HEK293 (cell line): ENCODE measurements around the gene NOXRED1.

ENCODE experiments used
- CTCF ChIA-PET: fragments of 350-600 bp; formaldehyde crosslinking; extraction: SDS; loops from one replicate; lab custom pipeline; 2021; ENCODE audit warnings: antibody characterized with exemption; lab: Yijun Ruan, JAX
- POLR2A ChIA-PET: fragments of 300-600 bp; formaldehyde crosslinking; extraction: SDS; loops from one replicate; lab custom pipeline; 2020; ENCODE audit warnings: antibody characterized with exemption, inconsistent platforms; lab: Yijun Ruan, JAX
- H3K27ac ChIP-seq: fragments of 200-500 bp; sonication (Bioruptor generic); 2 replicates; pipeline ENCODE4 v1.5.1; 2014; ENCODE audit warnings: low read depth, low read length, control low read depth, inconsistent platforms; ENCODE audit errors: extremely low read depth
- H3K36me3 ChIP-seq, 2 experiments: fragments of 200-500 bp in 1 of 2; sonication (Bioruptor generic) in 1 of 2; 1 replicate in 1 of 2; 2 replicates in 1 of 2; pipeline ENCODE4 v1.5.1; 2014 to 2017; ENCODE audit warnings: inconsistent platforms in 2 of 2, low read length in 2 of 2; ENCODE audit not compliant: control insufficient read depth in 2 of 2, insufficient read depth in 1 of 2
- H3K4me1 ChIP-seq: fragments of 200-500 bp; sonication (Bioruptor generic); 2 replicates; pipeline ENCODE4 v1.5.1; 2014; ENCODE audit warnings: mild to moderate bottlenecking, low read length, inconsistent platforms; ENCODE audit not compliant: control insufficient read depth, insufficient read depth
- H3K4me3 ChIP-seq: 2 replicates; pipeline ENCODE4 v1.5.1; 2011; ENCODE audit warnings: low read depth, mild to moderate bottlenecking, control low read depth, low read length, moderate library complexity
- H3K9me3 ChIP-seq: fragments of 200-500 bp; sonication (Bioruptor generic); 2 replicates; pipeline ENCODE4 v1.5.1; 2014; ENCODE audit warnings: low read depth, low read length, inconsistent platforms; ENCODE audit not compliant: control insufficient read depth, insufficient read depth
- PRDM1 ChIP-seq: fragments of 450-650 bp; formaldehyde crosslinking; IDR thresholded peaks from 2 replicates; pipeline ENCODE4; 2016; ENCODE audit warnings: missing biosample characterization, missing genetic modification characterization
- ZBTB20 ChIP-seq: fragments of 450-650 bp; formaldehyde crosslinking; IDR thresholded peaks from 2 replicates; pipeline ENCODE4 v1.5.1; 2016; ENCODE audit warnings: missing biosample characterization, missing genetic modification characterization
- ZNF214 ChIP-seq: fragments of 450-650 bp; formaldehyde crosslinking; IDR thresholded peaks from 2 replicates; pipeline ENCODE4 v1.5.1; 2017; ENCODE audit warnings: missing biosample characterization, mild to moderate bottlenecking, missing genetic modification characterization, borderline replicate concordance
- ZNF266 ChIP-seq: fragments of 450-650 bp; formaldehyde crosslinking; IDR thresholded peaks from 2 replicates; pipeline ENCODE4 v1.5.1; 2016; ENCODE audit warnings: missing biosample characterization, missing genetic modification characterization, low read depth
- ZNF341 ChIP-seq: fragments of 450-650 bp; formaldehyde crosslinking; IDR thresholded peaks from 2 replicates; pipeline ENCODE4; 2016; ENCODE audit warnings: low read depth, missing biosample characterization, missing genetic modification characterization
- ZNF394 ChIP-seq: fragments of 450-650 bp; formaldehyde crosslinking; IDR thresholded peaks from 2 replicates; pipeline ENCODE4 v1.5.1; 2016; ENCODE audit warnings: missing biosample characterization, missing genetic modification characterization, mild to moderate bottlenecking, moderate library complexity, borderline replicate concordance
- ZNF416 ChIP-seq: fragments of 450-650 bp; formaldehyde crosslinking; IDR thresholded peaks from 2 replicates; pipeline ENCODE4 v1.5.1; 2016; ENCODE audit warnings: missing biosample characterization, missing genetic modification characterization
- ZNF488 ChIP-seq: fragments of 450-650 bp; formaldehyde crosslinking; IDR thresholded peaks from 2 replicates; pipeline ENCODE4 v1.5.1; 2016; ENCODE audit warnings: missing biosample characterization, missing genetic modification characterization
- ZNF658 ChIP-seq: fragments of 450-650 bp; formaldehyde crosslinking; IDR thresholded peaks from 2 replicates; pipeline ENCODE4; 2016; ENCODE audit warnings: missing biosample characterization, missing genetic modification characterization
- ZNF677 ChIP-seq: fragments of 450-650 bp; IDR thresholded peaks from 2 replicates; pipeline ENCODE4 v1.5.0; 2018; ENCODE audit warnings: missing biosample characterization, mild to moderate bottlenecking, missing genetic modification characterization, moderate library complexity
- ZNF76 ChIP-seq: fragments of 450-650 bp; formaldehyde crosslinking; IDR thresholded peaks from 2 replicates; pipeline ENCODE4; 2016; ENCODE audit warnings: low read depth, missing biosample characterization, missing genetic modification characterization, borderline replicate concordance
- ZNF837 ChIP-seq: fragments of 450-650 bp; formaldehyde crosslinking; IDR thresholded peaks from 2 replicates; pipeline ENCODE4 v1.5.1; 2016; ENCODE audit warnings: missing biosample characterization, missing genetic modification characterization
- ZSCAN23 ChIP-seq: fragments of 450-650 bp; formaldehyde crosslinking; IDR thresholded peaks from 2 replicates; pipeline ENCODE4 v1.5.1; 2016; ENCODE audit warnings: missing biosample characterization, missing genetic modification characterization
- TF ChIP-seq, protein P1 (sequence below): fragments of 450-650 bp; formaldehyde crosslinking; IDR thresholded peaks from 2 replicates; pipeline ENCODE4 v1.5.1; 2017; ENCODE audit warnings: missing biosample characterization, missing genetic modification characterization
- TF ChIP-seq, protein P2 (sequence below): fragments of 450-650 bp; formaldehyde crosslinking; IDR thresholded peaks from 2 replicates; pipeline ENCODE4 v1.5.1; 2017; ENCODE audit warnings: missing biosample characterization, missing genetic modification characterization

The NOXRED1 gene

DNA sequence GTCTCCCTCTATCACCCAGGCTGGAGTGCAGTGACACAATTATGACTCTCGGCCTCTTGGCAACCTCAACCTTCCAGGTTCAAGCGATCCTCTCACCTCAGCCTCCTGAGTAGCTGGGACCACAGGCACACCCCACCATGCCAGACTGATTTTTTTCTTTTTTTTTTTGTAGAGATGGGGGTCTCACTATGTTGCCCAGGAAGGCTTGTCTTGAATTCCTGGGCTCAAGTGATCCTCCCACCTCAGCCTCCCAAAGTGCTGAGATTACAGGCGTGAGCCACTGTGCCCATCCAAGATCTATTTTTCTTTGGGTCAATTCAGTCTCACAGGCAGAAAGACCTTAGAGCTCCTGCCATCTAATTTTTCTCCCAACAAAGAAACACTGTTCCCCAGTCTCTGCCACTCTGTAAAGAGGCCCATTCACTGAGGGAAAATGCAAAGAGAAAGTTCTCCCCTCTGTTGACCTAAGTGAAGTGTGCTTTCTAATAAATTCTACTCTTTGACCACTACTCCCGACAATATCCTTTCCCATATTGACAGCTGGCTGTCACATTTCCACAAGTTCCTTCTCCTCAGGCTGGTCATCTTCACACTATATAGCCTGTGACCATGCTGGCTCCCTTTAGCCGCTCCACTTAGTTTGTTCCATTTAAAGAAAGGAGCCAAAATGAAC lies 69.7 kb downstream of the NOXRED1 start:
- POLR2A ChIA-PET = interaction anchor here (0.7 kb wide), 1 partner anchor 33 kb away, joined by 3 read pairs; the partner anchor contains the start of genes GSTZ1 and POMT2
- Histone ChIP-seq H3K4me3 (no peak overlapping the region), H3K36me3 (peaks cover 3 to 8% of the 10 kb centered on the region in 2 experiments; a peak in 2 of 3 replicates)
- no peak for TF ChIP-seq ZNF214 (tag by site-specific recombination)
- no peak for TF ChIP-seq ZNF266 (tag by site-specific recombination)
- no peak for TF ChIP-seq ZNF658 (tag by site-specific recombination)
- TF ChIP-seq PRDM1 = peak; percentile 63; the same call in 1 of the 2 replicates
- TF ChIP-seq ZNF677 = no peak
- no peak for TF ChIP-seq ZNF416
- TF ChIP-seq, all 188 proteins: peak for 1
- no peaks in the 10 kb centered on the region for H3K4me1 ChIP-seq
- H3K9me3 ChIP-seq = no peaks in the 10 kb centered on the region
- H3K27ac ChIP-seq = no peak overlapping the region
- CTCF ChIA-PET = interaction anchor here (0.6 to 0.8 kb wide), 2 partner anchors 38 to 56 kb away, joined by 3 to 5 read pairs; no protein-coding TSS in a partner anchor

GRCh38 chr14:77347751-77348150 lies 75.6 kb downstream of the NOXRED1 start:
- CTCF ChIA-PET = interaction anchor here (1.6 kb wide), 1 partner anchor 29 kb away, joined by 4 read pairs; the partner anchor contains the start of genes SAMD15 and TMED8
- no peak for TF ChIP-seq ZNF266 (tag by site-specific recombination)
- no peak for TF ChIP-seq ZNF341 (tag by site-specific recombination)
- TF ChIP-seq ZNF394 (tag by site-specific recombination) = no peak
- TF ChIP-seq ZNF488 = no peak
- TF ChIP-seq ZNF837 (tag by site-specific recombination) = no peak
- TF ChIP-seq, all 188 proteins: peak for 0
- POLR2A ChIA-PET = no interaction called here

GRCh38 chr14:77346495-77346894 lies 76.8 kb downstream of the NOXRED1 start:
- Histone ChIP-seq H3K27ac (no peak overlapping the region), H3K4me1 (peaks cover 19% of the 10 kb centered on the region), H3K36me3 (peaks cover 3 to 21% of the 10 kb centered on the region in 2 experiments; a peak in 2 of 3 replicates), H3K4me3 (no peak overlapping the region), H3K9me3 (no peaks in the 10 kb centered on the region)
- no peak for TF ChIP-seq ZSCAN23 (tag by site-specific recombination)
- TF ChIP-seq, protein P1, sequence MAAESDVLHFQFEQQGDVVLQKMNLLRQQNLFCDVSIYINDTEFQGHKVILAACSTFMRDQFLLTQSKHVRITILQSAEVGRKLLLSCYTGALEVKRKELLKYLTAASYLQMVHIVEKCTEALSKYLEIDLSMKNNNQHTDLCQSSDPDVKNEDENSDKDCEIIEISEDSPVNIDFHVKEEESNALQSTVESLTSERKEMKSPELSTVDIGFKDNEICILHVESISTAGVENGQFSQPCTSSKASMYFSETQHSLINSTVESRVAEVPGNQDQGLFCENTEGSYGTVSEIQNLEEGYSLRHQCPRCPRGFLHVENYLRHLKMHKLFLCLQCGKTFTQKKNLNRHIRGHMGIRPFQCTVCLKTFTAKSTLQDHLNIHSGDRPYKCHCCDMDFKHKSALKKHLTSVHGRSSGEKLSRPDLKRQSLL (tag by site-specific recombination) = 0 out of 2 replicates have a peak, but pooled peaks have one; percentile 18
- ChIA-PET CTCF (no interaction called here), POLR2A (no interaction called here)

More at GRCh38 chr14:77347751-77348150, 75.6 kb downstream of the NOXRED1 start:
- Histone ChIP-seq H3K36me3 (peaks cover 3 to 15% of the 10 kb centered on the region in 2 experiments; a peak in 2 of 3 replicates), H3K27ac (no peak overlapping the region), H3K4me1 (peaks cover 15% of the 10 kb centered on the region), H3K9me3 (no peaks in the 10 kb centered on the region), H3K4me3 (no peak overlapping the region)

DNA sequence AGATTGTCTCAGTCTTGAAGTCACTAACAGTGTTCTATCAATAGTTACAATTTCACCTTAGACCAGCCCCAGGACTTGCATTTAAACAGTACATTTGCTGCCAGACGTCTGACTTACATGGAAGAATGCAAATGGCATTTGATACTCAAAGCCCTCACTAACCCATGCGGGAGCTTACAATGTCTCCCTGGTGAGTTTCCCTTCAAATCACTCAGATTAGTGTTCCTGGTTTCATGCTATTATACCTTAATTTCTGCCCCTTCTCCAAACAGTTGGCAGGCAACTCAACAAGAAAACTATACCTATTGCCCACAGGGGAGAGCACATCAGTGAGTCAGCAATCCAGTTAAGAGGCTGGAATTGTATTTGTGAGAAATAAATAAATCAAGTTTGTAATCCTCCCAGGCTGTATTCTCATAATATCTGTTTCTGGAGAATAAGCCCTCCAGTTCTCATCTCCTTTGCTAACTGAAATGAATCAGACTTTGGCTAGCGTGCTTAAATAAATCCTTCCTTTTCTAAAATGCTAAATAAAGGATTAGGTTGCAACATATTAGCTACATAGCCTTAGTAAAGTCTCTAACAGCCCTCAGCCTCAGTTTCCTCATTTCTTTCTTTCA lies 78.8 kb downstream of the NOXRED1 start:
- Histone ChIP-seq H3K36me3 (peaks cover 0 to 34% of the 10 kb centered on the region in 2 experiments; a peak in 1 of 3 replicates), H3K9me3 (no peaks in the 10 kb centered on the region), H3K27ac (no peak overlapping the region; the same call in 1 of the 2 replicates), H3K4me3 (no peak overlapping the region), H3K4me1 (peaks cover 19% of the 10 kb centered on the region)
- TF ChIP-seq, protein P2, sequence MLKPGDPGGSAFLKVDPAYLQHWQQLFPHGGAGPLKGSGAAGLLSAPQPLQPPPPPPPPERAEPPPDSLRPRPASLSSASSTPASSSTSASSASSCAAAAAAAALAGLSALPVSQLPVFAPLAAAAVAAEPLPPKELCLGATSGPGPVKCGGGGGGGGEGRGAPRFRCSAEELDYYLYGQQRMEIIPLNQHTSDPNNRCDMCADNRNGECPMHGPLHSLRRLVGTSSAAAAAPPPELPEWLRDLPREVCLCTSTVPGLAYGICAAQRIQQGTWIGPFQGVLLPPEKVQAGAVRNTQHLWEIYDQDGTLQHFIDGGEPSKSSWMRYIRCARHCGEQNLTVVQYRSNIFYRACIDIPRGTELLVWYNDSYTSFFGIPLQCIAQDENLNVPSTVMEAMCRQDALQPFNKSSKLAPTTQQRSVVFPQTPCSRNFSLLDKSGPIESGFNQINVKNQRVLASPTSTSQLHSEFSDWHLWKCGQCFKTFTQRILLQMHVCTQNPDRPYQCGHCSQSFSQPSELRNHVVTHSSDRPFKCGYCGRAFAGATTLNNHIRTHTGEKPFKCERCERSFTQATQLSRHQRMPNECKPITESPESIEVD (tag by site-specific recombination) = peak; percentile 76
- TF ChIP-seq ZBTB20 (tag by site-specific recombination) (0 out of 2 replicates have a peak, but pooled peaks have one; percentile 14), ZNF76 (tag by site-specific recombination) (no peak)
- ChIA-PET CTCF (interaction anchor here (0.6 to 1.0 kb wide), 2 partner anchors 9 to 43 kb away, joined by 3 to 4 read pairs; no protein-coding TSS in a partner anchor), POLR2A (interaction anchor here (1.0 kb wide), 1 partner anchor 32 kb away, joined by 3 read pairs; the partner anchor contains the start of genes SAMD15 and TMED8)
